KOPT-K1 (cell line): ENCODE data around the gene PIP5K1C.

Source experiments
- H3K27ac ChIP-seq: fragments of 200-600 bp; sonication (generic); 2 replicates; pipeline ENCODE4 v1.5.1; 2016; ENCODE audit warnings: antibody characterized with exemption, mild to moderate bottlenecking, low read depth, low read length; ENCODE audit not compliant: poor library complexity, severe bottlenecking
- H3K36me3 ChIP-seq: fragments of 200-600 bp; sonication (generic); 2 replicates; pipeline ENCODE4 v1.5.1; 2017; ENCODE audit warnings: antibody characterized with exemption, mild to moderate bottlenecking, low read length, moderate library complexity; ENCODE audit not compliant: insufficient read depth
- H3K9me3 ChIP-seq: fragments of 200-600 bp; sonication (generic); 2 replicates; pipeline ENCODE4 v1.5.1; 2017; ENCODE audit warnings: antibody characterized with exemption, low read length, mild to moderate bottlenecking; ENCODE audit not compliant: insufficient read depth, poor library complexity, severe bottlenecking

PIP5K1C gene

DNA sequence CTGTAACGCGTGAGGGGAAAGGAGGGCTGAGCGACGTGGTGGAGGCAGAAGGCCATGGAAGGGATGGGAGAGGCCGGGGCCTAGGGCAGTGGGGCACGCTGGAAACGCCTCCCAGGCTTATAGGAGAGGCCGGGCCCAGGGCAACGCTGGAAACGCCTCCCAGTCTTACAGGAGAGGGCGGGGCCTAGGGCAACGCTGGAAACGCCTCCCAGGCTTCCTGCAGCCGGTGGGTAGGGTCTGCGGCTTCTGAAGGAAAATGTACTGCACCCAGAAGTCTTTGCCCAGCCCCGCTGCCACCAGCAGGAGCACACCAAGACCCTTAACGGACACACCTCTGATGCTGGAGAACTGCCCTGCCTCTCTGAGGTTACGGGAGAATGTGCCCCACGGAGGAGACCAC, 82.8 kb downstream of the PIP5K1C start:
- H3K27ac ChIP-seq, result no peak overlapping the region
- peaks cover 67% of the 10 kb centered on the region for H3K36me3 ChIP-seq
- no peaks in the 10 kb centered on the region for H3K9me3 ChIP-seq

DNA sequence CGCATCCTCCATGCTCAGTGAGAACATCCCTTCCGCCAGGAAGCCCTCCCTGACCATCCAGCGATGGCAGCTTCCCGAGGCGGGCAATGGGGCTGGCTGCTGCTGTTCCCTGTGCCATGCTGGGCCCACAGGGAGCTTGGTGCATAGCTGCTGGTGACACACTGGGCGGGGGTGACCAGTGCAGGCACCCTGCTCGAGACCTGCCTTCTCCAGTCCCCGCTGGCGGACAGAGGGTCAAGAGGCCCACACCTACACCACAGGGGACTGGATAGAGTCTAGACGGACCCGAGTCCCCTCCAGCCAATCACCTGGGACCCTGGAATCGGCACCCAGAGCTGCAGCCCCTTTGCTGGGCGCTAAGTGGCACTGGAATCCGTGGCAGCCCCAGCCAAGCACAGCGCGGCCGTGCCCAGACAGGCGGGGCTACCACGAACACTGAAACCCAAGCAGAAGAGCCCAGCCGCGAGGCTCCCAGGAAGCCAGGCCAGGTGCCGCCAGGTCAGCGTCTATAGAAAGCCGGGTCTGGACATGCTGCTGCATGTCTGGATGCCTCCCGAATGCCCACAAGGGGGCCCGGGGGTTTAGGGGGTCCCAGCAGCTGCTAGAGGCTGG, 84.6 kb downstream of the PIP5K1C start:
- Histone ChIP-seq H3K27ac (no peak overlapping the region), H3K36me3 (peaks cover 67% of the 10 kb centered on the region), H3K9me3 (no peaks in the 10 kb centered on the region)

DNA sequence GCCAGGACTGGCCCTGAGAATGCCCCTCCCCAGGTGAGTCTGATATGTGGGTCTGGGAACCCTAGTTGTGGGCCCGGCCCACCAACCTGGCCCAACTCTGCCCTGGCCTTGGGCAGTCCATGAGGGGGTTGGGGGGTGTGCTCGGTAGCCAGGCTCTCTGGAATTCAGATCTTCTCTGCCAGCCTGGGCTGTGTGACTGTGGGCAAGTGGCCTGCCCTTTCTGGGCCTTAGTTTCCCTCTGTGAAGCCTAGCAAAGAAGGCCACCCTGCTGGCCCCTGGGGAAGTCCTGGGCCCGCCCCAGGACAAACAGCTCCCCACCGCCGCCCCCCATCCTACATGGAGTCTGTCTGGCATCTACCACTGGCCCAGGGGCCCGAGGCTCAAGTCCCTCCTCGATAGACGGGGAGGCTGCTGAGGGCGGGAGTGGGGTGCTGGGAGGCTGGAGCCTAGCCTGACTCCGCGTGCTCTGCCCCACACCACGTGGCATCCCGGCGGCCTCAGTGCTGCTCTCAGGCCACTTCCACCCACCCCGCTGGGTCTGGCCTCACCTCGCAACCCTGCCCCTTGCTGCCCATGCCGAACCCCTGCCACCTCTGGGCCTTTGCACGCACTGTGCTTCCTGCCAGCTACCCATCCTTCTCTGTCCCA, 85.3 kb downstream of the PIP5K1C start:
- no peaks in the 10 kb centered on the region for H3K9me3 ChIP-seq
- peaks cover 67% of the 10 kb centered on the region for H3K36me3 ChIP-seq
- no peak overlapping the region for H3K27ac ChIP-seq

DNA sequence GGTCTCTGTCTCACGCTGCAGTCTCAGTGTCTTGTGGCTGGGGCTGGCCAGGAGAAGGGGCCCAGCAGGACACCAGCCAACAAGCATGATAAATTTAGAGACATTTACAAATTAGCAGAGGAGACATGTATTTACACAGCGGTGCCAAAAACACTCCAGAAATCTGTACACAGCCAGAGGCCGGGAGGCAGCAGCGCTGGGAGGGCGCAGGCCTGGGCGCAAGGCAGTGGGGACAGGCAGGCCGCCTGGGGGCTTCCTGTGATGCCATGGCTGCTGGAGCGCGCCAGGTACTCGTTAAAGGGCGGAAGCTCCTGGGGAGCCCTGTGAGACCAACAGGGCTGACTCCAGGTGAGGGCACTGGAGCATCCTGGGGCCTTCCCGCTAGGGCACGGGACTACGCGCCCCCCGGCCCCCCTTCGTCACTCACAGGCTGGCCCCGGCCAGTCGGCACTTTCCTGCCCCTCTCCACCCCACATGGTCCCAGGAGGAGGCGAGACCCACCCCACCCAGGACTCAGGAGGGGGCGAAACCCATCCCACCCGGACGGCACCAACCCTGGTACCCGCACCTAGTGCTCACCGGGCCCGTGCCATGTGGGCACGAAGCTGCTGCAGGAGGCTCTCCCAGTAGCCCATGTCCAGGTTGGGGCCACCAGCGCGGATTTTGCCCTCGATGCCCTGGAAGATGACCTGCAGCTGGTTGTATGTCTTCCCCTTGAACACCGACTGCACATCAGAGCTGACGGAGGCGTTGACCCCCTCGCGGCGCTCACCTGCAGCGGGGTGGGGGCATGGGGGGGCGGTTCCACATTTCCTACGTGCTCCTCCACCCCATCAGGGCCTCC, 86.2 kb downstream of the PIP5K1C start:
- peaks cover 60% of the 10 kb centered on the region for H3K36me3 ChIP-seq
- no peak overlapping the region for H3K27ac ChIP-seq
- no peaks in the 10 kb centered on the region for H3K9me3 ChIP-seq

DNA sequence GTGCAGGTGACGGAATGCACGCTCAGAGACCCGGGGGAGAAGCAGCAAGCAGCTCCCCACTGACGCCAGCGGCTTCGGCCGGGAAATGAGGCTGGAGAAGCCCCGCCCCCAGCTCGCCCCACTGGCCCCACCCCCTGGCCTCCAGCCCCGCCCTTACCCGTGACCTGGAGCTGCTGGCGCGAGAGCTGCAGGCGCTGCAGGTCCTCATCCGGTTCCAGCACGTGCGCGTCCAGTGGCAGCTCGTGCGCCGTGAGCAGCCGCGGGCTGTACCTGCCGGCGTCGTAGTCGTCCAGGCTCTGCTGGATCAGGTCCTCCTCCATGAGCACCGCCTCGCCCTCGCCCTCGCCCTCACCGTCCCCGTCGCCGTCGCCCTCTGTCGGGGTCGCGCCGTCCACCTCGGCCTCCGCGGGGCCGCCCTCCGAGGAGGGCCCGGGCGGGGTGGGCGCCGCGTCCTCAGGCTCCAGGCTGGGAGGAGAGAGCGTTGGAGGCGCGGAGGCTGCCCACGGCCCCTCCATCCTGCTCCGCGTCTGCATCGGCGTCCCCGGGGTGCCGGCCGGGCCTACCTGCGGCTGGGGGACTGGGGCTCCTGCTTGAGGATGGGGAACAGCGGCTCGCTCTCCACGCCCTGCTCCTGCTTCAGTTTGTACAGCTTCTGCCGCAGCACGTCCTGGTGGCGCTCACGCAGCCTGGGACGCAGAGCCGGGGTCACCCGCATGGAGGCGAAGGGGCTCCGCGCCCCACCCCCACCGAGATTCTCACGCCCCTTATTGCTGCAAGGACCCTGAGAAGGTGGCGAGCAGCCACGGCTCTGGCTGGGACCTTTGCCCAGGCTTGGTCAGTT, 87.1 kb downstream of the PIP5K1C start:
- peaks cover 52% of the 10 kb centered on the region for H3K36me3 ChIP-seq
- no peaks in the 10 kb centered on the region for H3K9me3 ChIP-seq
- no peak overlapping the region for H3K27ac ChIP-seq

DNA sequence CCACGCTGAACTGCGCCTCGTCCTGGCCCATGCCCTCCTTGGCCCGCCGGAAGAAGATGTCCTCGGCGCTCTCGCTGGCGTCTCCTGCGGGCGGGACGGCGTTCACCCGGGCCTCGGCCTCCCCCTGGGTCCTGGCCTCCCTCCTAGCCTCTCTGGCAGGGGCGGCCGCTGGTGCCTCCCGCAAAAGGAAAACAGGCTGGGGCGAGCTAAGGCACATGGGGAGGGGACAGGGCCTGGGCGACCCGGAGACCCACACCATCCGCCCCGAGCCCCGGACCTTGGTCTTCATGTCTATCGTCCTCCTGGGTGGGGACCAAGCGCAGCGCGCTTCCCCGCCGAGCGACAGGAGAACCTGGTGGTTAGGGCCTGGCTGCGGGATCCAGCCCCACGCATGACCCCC, 87.9 kb downstream of the PIP5K1C start:
- Histone ChIP-seq H3K9me3 (no peaks in the 10 kb centered on the region), H3K36me3 (peaks cover 47% of the 10 kb centered on the region), H3K27ac (no peak overlapping the region)

DNA sequence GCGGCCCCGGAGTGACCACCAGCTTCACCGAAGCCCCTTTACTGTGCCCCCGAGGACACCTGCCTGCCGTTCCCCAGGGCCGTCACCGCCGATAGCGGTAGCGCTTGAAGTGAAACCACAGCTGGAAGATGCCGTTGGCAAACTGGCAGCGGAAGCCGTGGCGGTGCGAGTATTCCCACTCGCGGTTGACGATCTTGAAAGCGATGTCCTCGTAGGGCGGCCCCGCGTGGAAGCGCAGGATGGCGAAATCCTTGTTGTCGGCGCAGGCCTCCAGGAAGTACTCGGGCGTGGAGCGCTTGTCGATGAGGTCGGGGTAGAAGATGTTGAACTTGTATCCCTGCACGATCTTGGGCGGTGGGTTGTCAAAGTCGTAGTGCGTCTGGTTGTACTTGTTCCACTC, 88.4 kb downstream of the PIP5K1C start:
- Histone ChIP-seq H3K9me3 (no peaks in the 10 kb centered on the region), H3K36me3 (peaks cover 47% of the 10 kb centered on the region), H3K27ac (no peak overlapping the region)

DNA sequence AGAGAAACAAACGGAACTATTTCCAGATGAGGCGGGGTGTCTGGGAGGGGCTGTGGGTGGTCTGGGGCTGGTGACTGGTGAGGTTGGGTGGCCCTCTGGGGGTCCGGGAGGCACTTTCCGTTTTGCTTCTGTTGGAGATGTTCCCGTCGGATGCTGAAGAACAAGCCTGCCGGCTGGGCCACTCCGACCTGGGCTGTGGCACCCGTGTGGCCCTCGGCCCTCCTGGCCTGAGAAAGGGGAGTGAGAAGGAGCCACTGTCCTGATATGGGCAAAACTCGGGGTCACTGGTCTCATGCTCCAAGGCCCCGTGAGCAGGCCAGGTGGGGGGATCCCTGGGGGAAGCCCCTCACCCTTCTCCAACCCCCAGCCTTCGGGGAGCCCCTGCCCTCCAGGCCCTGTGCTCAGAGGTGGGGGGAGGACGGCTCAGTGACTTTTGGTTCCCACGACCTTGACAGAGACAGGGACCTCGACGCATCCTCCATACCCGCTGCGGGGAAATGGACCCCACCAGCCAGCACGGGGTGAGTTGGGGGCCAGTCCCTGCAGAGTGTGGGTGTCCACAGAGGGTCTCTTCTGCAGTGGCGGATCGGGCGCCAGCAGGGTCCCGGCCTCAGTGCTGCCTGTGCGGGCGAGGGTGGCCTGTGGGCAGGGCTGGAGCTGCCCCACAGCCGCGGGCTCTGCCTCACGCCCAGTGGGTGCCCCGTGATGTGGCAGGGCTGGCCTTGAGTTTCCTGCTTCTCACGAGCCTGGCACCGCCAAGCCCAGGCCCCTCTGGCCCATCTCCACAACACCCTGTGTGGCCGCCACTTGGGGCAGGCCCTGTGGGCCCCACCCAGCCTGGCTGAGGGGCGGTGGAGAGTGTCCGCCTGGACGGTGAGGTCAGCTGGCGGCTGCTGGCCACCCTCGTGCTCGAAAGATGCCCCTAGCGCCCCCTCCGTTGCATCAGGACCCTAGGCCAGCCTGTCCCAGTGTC, 89.2 kb downstream of the PIP5K1C start:
- no peak overlapping the region for H3K27ac ChIP-seq
- peaks cover 47% of the 10 kb centered on the region for H3K36me3 ChIP-seq

DNA sequence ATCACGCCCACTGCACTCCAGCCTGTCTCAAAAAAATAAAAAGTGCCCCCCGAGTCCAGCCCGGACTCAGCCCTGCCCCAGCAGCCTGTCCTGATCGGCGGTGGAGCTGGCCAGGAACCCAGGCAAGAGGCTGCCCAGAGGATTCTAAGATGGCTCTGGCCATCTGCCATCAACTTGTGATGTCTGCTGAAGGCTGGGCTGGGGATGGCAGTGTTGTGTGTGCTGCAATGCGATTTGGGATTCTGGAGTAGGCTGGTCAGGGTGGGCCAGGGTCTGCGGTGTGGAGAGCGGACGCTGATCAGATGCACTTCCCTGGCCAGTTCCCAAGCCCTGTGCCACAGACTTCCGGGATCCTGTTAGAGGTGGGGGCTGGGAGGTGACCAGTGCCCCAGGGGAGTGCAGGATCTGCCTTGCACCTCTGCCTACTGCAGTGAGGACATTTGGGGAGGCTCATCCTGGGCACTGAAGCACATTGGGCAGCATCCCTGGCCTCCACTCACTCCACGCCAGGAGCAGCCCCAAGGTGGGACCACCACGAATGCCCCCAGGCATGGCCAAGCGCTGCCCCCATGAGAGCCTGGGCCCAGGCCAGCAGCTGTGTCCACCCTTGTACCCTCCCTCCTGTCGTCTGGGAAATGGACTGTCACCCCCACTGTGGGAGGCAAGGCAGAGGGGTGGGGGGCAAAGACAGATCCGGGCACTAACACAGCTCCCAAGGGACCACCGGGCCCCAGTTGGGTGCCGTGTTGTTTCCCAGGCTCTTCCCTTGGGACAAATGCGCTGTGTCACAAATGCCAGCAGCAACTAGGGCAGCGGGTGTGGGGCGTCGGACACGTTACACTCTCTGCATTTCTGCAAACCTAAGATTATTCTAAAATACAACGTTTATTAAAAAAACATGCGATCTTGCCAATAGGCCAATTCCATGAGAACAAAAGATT, 90.2 kb downstream of the PIP5K1C start:
- Histone ChIP-seq H3K27ac (no peak overlapping the region), H3K36me3 (peaks cover 43% of the 10 kb centered on the region)

More for the DNA sequence above, 89.2 kb downstream of the PIP5K1C start:
- H3K9me3 ChIP-seq, result no peaks in the 10 kb centered on the region

DNA sequence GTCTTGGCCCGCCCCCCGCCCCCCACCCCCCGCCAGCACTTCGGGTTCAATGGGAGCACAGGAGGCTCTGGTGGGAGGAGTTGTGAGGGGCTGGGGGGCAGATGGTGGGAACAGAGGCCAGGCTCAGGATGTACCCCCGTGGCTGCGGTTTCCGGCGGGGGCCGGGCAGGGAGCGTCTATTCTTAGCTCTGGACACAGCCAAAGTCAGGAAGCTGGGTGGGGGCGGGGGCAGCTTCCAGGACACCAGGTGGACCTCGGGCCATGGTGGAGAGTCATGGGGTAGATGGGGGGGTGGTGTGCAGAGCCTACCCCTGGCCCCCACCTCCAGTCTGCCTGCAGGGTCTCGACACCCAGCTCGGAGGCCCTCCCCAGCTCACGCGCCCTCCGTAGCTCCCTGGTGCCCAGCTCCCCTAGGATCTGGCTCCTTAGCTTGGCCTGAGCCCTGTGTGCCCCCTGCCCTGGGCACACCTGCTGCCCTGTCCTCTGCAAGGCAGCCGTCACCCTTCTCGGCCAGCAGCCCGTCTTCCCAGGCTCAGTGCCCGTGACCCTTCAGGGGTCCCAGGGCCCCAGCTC, 91.4 kb downstream of the PIP5K1C start:
- Histone ChIP-seq H3K27ac (no peak overlapping the region), H3K36me3 (peaks cover 39% of the 10 kb centered on the region), H3K9me3 (no peaks in the 10 kb centered on the region)

More for the DNA sequence above, 90.2 kb downstream of the PIP5K1C start:
- H3K9me3 ChIP-seq, result no peaks in the 10 kb centered on the region

DNA sequence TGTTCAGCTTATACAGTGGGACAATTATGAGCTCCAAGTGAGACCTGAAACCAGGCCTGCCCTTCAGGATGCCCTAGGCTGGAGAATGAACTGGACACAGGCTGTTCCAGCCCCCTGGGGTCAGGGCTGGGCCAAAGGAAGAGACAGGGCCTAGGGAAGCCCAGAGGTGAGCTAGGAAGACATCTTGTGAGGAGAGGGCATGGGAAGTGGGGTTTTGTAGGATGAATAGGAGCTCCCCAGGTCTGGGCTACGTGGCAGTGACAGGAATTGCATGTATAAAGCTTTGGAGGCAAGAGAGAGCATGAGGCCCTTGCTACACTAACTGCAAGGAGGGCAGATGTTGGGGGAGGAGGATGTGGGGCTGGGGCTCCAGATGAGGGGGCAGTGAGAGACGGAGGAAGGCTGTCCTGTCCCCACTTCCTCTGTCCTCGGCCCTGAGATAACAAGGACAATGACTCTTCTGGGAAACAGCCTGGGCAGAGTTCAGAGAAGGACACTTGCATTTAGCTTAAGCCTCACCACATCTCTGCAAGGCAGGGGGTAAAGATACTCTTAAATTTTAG, 92.1 kb downstream of the PIP5K1C start:
- H3K36me3 ChIP-seq, result peaks cover 32% of the 10 kb centered on the region; the same call in 1 of the 2 replicates
- H3K27ac ChIP-seq, result no peak overlapping the region
- H3K9me3 ChIP-seq, result no peaks in the 10 kb centered on the region

DNA sequence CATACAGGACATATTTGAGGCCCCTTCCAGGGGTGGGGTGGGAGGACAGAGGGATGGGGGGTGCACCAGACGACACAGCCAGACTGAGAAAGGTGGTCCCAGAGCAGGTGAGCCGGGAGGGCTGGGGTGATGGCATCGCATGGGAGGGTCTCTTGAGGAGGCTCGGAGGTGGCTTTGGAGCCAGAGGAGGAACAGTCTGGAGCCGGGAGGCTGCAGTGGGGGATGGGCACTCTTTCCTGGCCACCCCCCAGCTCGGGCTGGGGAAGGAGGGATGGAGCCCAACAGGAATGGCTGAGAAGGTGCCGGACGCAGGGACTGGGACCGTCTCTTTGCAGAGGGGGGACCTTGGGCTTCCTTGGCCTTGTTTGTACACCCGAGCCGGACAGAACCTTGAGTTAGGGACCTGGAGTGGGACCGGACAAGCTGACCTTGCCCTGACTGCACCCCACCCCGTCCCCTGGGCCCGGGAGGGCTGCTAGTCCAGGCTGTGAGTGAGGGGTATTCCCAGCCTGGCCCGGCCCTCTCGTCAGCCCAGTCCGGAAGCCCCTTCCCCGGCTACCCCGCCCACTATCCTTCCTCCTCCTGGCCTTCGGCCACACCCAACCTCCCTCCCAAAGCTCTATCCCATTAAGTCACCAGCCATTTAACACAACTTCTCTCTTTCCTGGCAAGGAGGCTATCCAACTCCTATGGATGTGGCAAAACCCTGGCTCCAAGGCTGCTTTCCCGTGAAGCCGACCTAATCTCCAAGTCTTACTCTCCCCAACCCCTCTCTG, 92.8 kb downstream of the PIP5K1C start:
- Histone ChIP-seq H3K36me3 (peaks cover 27% of the 10 kb centered on the region; the same call in 1 of the 2 replicates), H3K9me3 (no peaks in the 10 kb centered on the region), H3K27ac (no peak overlapping the region)
